ENCODE measurements around the gene AMMECR1L. TPM values are rescaled to one million over a fixed set of nuclear protein-coding genes. Genes with fewer than 3 reads are reported as not detected.

The AMMECR1L gene
- total and polyA plus RNA-seq, 2 of the 4 experiments (the other 2 are of a cell fraction): 13.4 to 14.0 TPM

GRCh38 chr2:127872354-127872753 is 13.4 kb downstream of the AMMECR1L start:
- DNase-seq: no peak
- intact Hi-C loops (cut with micrococcal nuclease) (no loop called here), in situ Hi-C loops (cut with MboI; ENCODE audit: low sequenced_read_pairs) (no loop called here), dilution Hi-C loops (cut with HindIII; ENCODE audit: low sequenced_read_pairs, unreplicated experiment) (no loop called here)
- Histone ChIP-seq H3K18ac (ENCODE audit: low read depth, low read length) (no peak overlapping the region), H3K9me1 (ENCODE audit: insufficient read depth, low read length) (peaks cover 17% of the 10 kb centered on the region), H4K91ac (ENCODE audit: insufficient read depth, low read depth, low read length) (no peak overlapping the region), H3K9ac (ENCODE audit: low read depth, low read length) (no peak overlapping the region), H4K8ac (ENCODE audit: low read depth in 2 of 2, low read length in 2 of 2) (no peak overlapping the region), H2AK5ac (ENCODE audit: low read depth, low read length) (no peak overlapping the region), H3K56ac (ENCODE audit: extremely low read depth, insufficient read depth, low read length) (no peak overlapping the region), H3K4ac (ENCODE audit: low read depth, low read length) (no peak overlapping the region), H3K4me1 (ENCODE audit: control insufficient read depth, insufficient read depth, low read length) (peaks cover 2% of the 10 kb centered on the region; the same call in 1 of the 2 replicates), H3K23ac (ENCODE audit: low read depth, low read length) (no peak overlapping the region), H3K27me3 (ENCODE audit: control insufficient read depth, insufficient read depth, low read length) (no peaks in the 10 kb centered on the region), H2AK9ac (replicated peaks; ENCODE audit: low read depth, low read length, poor library complexity) (no peak overlapping the region), H2BK20ac (ENCODE audit: low read depth, low read length) (no peak overlapping the region), H3K4me3 (ENCODE audit: insufficient read depth, low read depth, low read length) (no peak overlapping the region), H4K20me1 (ENCODE audit: insufficient read depth, low read length) (peaks cover 62% of the 10 kb centered on the region), H3K14ac (replicated peaks; ENCODE audit: low read depth, low read length) (no peak overlapping the region), H3K9me3 (ENCODE audit: control insufficient read depth, insufficient read depth, low read length) (no peaks in the 10 kb centered on the region), H4K5ac (ENCODE audit: low read depth, low read length) (no peak overlapping the region), H2AFZ (replicated peaks; ENCODE audit: low read length, poor library complexity) (no peak overlapping the region), H2BK120ac (ENCODE audit: low read depth, low read length) (no peak overlapping the region), H3K27ac (ENCODE audit: insufficient read depth, low read length) (no peak overlapping the region), H3K4me2 (ENCODE audit: low read depth, low read length) (no peak overlapping the region), H3K79me1 (ENCODE audit: low read depth in 1 of 2, low read length in 2 of 2) (peaks cover 43 to 84% of the 10 kb centered on the region in 2 experiments), H3K36me3 (ENCODE audit: control insufficient read depth, insufficient read depth, low read length) (peaks cover 37% of the 10 kb centered on the region), H2BK15ac (ENCODE audit: low read depth, low read length) (no peak overlapping the region), H2BK5ac (ENCODE audit: low read depth, low read length, poor library complexity, severe bottlenecking) (no peak overlapping the region)
- ChIA-PET CTCF (no interaction called here), POLR2A (ENCODE audit: unreplicated experiment) (no interaction called here)
- ATAC-seq (ENCODE audit: low read depth): no peak
- BruUV-seq (replicated peaks): no TSS peak
- no peak for TF ChIP-seq MAZ (IDR thresholded peaks at IDR 0.05; ENCODE audit: borderline replicate concordance, low read depth, low read length)
- no peak for TF ChIP-seq RCOR1 (IDR thresholded peaks at IDR 0.05; ENCODE audit: insufficient replicate concordance, low read length)
- TF ChIP-seq CHD1 (IDR thresholded peaks at IDR 0.05; ENCODE audit: low read depth, low read length): no peak

Measured in IMR-90 (cell line).